DOHH2 (cell line): ENCODE results near the gene MT1M.

Experiments
- H3F3A ChIP-seq: fragments of 200-600 bp; sonication (generic), shearing (Covaris generic); 2 replicates; pipeline ENCODE4 v1.6.0; 2016; ENCODE audit warnings: antibody characterized with exemption, mild to moderate bottlenecking; ENCODE audit not compliant: control insufficient read depth, insufficient read depth
- H3K27ac ChIP-seq: fragments of 200-600 bp; sonication (generic); 2 replicates; pipeline ENCODE4 v1.5.1; 2014; ENCODE audit warnings: low read depth, mild to moderate bottlenecking, low read length, moderate library complexity
- H3K27me3 ChIP-seq: fragments of 200-600 bp; sonication (generic); 2 replicates; pipeline ENCODE4 v1.6.1; 2014; ENCODE audit warnings: mild to moderate bottlenecking, low read length, mixed read lengths; ENCODE audit not compliant: control insufficient read depth
- H3K36me3 ChIP-seq: fragments of 200-600 bp; sonication (generic); 2 replicates; pipeline ENCODE4 v1.6.1; 2014; ENCODE audit warnings: mild to moderate bottlenecking, low read length, moderate library complexity, mixed read lengths; ENCODE audit not compliant: control insufficient read depth
- H3K4me1 ChIP-seq: fragments of 200-600 bp; sonication (generic); 2 replicates; pipeline ENCODE4 v1.6.1; 2014; ENCODE audit warnings: mild to moderate bottlenecking, low read length, mixed read lengths; ENCODE audit not compliant: control insufficient read depth
- H3K4me2 ChIP-seq: fragments of 200-600 bp; sonication (generic); 2 replicates; pipeline ENCODE4 v1.6.0; 2014; ENCODE audit warnings: mild to moderate bottlenecking, low read length, moderate library complexity
- H3K4me3 ChIP-seq: fragments of 200-600 bp; sonication (generic); 2 replicates; pipeline ENCODE4 v1.5.1; 2014; ENCODE audit warnings: mild to moderate bottlenecking, low read length, mixed read lengths
- H3K79me2 ChIP-seq: fragments of 200-600 bp; sonication (generic); 2 replicates; pipeline ENCODE4 v1.6.1; 2014; ENCODE audit warnings: mild to moderate bottlenecking, low read length, mixed read lengths; ENCODE audit not compliant: control insufficient read depth
- H3K9me2 ChIP-seq: fragments of 200-600 bp; sonication (generic); replicated peaks from 2 replicates; pipeline ENCODE4 v1.6.1; 2014; ENCODE audit warnings: mild to moderate bottlenecking, low read length, mixed read lengths; ENCODE audit not compliant: control insufficient read depth
- H3K9me3 ChIP-seq: fragments of 200-600 bp; sonication (generic); 2 replicates; pipeline ENCODE4 v1.6.1; 2014; ENCODE audit warnings: antibody characterized with exemption, low read length, mixed read lengths; ENCODE audit not compliant: control insufficient read depth, insufficient read depth
- H4K20me1 ChIP-seq: fragments of 200-600 bp; sonication (generic); 2 replicates; pipeline ENCODE4 v1.6.0; 2014; ENCODE audit warnings: low read depth, mild to moderate bottlenecking, antibody characterized with exemption, low read length, moderate library complexity; ENCODE audit not compliant: control insufficient read depth, insufficient read depth
- TF ChIP-seq, protein P1 (sequence below): fragments of 200-600 bp; sonication (generic); IDR thresholded peaks from one replicate; pipeline ENCODE4 v1.5.1; 2014; ENCODE audit warnings: antibody characterized with exemption, mild to moderate bottlenecking, low read depth, low read length; ENCODE audit not compliant: poor library complexity, severe bottlenecking

MT1M gene

DNA sequence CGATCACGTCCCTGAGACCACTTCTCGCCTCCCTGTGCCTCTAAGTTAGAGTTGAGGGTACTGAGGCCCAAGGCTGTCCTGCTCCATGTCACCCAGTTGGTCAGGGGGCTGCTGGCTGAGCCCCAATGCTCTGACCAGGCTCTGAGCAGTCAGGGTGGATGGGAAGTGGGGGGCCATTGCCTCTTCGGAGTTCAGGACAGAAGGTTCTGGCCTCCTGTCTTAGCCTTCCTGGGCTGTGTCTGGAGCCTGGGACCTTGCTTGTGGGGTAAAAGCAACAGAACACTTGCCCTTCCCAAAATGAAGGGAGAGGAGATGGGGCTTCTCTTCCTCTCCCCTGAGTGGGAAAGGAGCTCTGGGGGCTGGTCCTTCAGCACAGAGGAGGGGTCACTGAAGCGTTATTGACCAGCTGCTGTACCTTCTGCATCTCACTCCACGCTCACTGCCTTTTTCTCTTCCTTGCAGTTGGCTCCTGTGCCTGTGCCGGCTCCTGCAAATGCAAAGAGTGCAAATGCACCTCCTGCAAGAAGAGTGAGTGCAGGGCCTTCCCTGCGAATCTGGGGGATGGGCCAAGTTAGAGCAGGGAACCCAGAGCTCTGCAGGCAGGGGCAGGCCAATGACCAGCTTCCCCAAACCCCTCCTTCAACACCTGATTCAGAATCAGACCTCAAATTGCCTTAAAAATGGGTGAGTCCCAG is 50.4 kb downstream of the MT1M start:
- Histone ChIP-seq H3F3A (no peaks in the 10 kb centered on the region), H3K36me3 (no peaks in the 10 kb centered on the region), H3K27ac (no peak overlapping the region), H3K79me2 (no peaks in the 10 kb centered on the region), H3K4me3 (peak overlapping the region; percentile 71), H3K9me3 (no peaks in the 10 kb centered on the region), H3K27me3 (peaks cover 18% of the 10 kb centered on the region), H3K4me1 (peaks cover 14% of the 10 kb centered on the region), H3K4me2 (peak overlapping the region; percentile 78), H4K20me1 (no peaks in the 10 kb centered on the region), H3K9me2 (no peaks in the 10 kb centered on the region)
- TF ChIP-seq, protein P1, sequence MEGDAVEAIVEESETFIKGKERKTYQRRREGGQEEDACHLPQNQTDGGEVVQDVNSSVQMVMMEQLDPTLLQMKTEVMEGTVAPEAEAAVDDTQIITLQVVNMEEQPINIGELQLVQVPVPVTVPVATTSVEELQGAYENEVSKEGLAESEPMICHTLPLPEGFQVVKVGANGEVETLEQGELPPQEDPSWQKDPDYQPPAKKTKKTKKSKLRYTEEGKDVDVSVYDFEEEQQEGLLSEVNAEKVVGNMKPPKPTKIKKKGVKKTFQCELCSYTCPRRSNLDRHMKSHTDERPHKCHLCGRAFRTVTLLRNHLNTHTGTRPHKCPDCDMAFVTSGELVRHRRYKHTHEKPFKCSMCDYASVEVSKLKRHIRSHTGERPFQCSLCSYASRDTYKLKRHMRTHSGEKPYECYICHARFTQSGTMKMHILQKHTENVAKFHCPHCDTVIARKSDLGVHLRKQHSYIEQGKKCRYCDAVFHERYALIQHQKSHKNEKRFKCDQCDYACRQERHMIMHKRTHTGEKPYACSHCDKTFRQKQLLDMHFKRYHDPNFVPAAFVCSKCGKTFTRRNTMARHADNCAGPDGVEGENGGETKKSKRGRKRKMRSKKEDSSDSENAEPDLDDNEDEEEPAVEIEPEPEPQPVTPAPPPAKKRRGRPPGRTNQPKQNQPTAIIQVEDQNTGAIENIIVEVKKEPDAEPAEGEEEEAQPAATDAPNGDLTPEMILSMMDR: no peak
